Glutamatergic neuron (in vitro differentiated cells): Measurements from ENCODE around the gene PRDM16. TPM values are rescaled to one million over a fixed set of nuclear protein-coding genes. Genes with fewer than 3 reads are reported as not detected.
A peak's percentile ranks its signal among the peaks of the same experiment; 100 is the strongest.

ENCODE experiments used
- DNase-seq: peaks from one replicate; pipeline ENCODE4 v3.0.0; 2022
- H3K27ac Mint-ChIP-seq: one replicate; pipeline ENCODE4 v1.8.0; 2020; ENCODE audit warnings: mild to moderate bottlenecking, mixed read lengths, inconsistent platforms; ENCODE audit not compliant: unreplicated experiment
- H3K27me3 Mint-ChIP-seq: one replicate; pipeline ENCODE4 v1.8.0; 2020; ENCODE audit warnings: mild to moderate bottlenecking, moderate library complexity, mixed read lengths, inconsistent platforms; ENCODE audit not compliant: unreplicated experiment
- H3K36me3 Mint-ChIP-seq: one replicate; pipeline ENCODE4 v1.8.0; 2020; ENCODE audit warnings: mild to moderate bottlenecking, mixed read lengths, inconsistent platforms; ENCODE audit not compliant: unreplicated experiment
- H3K4me1 Mint-ChIP-seq: one replicate; pipeline ENCODE4 v1.8.0; 2020; ENCODE audit warnings: mild to moderate bottlenecking, low read depth, mixed read lengths, inconsistent platforms; ENCODE audit not compliant: unreplicated experiment
- H3K4me3 Mint-ChIP-seq: one replicate; pipeline ENCODE4 v1.8.0; 2020; ENCODE audit warnings: mild to moderate bottlenecking, mixed read lengths, inconsistent platforms; ENCODE audit not compliant: unreplicated experiment
- H3K9me3 Mint-ChIP-seq: one replicate; pipeline ENCODE4 v1.8.0; 2020; ENCODE audit warnings: mild to moderate bottlenecking, moderate library complexity, mixed read lengths, inconsistent platforms; ENCODE audit not compliant: unreplicated experiment
- total RNA-seq: library from RNA; stranded (reverse); fragmentation: NEBNext Ultra II Directional; extraction: Animal tissue kit (Norgen Biotek cat#: 25700); gene quantifications from one replicate; pipeline ENCODE4 v1.2.1, GENCODE V29; 2021; ENCODE audit not compliant: unreplicated experiment
- TF ChIP-seq, protein P1 (sequence below): fragments of 200-600 bp; sonication (generic); IDR thresholded peaks from one replicate; pipeline ENCODE4 v1.5.0; 2021; ENCODE audit not compliant: partially characterized antibody, unreplicated experiment

The PRDM16 gene
- total RNA-seq, 1 donor from 2014 or later = 0.07 TPM

GRCh38 chr1:3474421-3474820 lies 405.4 kb downstream of the PRDM16 start:
- no peaks in the 10 kb centered on the region for H3K9me3 Mint-ChIP-seq
- no peaks in the 10 kb centered on the region for H3K36me3 Mint-ChIP-seq
- TF ChIP-seq, protein P1, sequence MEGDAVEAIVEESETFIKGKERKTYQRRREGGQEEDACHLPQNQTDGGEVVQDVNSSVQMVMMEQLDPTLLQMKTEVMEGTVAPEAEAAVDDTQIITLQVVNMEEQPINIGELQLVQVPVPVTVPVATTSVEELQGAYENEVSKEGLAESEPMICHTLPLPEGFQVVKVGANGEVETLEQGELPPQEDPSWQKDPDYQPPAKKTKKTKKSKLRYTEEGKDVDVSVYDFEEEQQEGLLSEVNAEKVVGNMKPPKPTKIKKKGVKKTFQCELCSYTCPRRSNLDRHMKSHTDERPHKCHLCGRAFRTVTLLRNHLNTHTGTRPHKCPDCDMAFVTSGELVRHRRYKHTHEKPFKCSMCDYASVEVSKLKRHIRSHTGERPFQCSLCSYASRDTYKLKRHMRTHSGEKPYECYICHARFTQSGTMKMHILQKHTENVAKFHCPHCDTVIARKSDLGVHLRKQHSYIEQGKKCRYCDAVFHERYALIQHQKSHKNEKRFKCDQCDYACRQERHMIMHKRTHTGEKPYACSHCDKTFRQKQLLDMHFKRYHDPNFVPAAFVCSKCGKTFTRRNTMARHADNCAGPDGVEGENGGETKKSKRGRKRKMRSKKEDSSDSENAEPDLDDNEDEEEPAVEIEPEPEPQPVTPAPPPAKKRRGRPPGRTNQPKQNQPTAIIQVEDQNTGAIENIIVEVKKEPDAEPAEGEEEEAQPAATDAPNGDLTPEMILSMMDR = no peak
- H3K4me3 Mint-ChIP-seq = no peak overlapping the region
- H3K27ac Mint-ChIP-seq = no peak overlapping the region
- no peak for DNase-seq
- H3K27me3 Mint-ChIP-seq = peaks cover 7% of the 10 kb centered on the region
- peaks cover 9% of the 10 kb centered on the region for H3K4me1 Mint-ChIP-seq

DNA sequence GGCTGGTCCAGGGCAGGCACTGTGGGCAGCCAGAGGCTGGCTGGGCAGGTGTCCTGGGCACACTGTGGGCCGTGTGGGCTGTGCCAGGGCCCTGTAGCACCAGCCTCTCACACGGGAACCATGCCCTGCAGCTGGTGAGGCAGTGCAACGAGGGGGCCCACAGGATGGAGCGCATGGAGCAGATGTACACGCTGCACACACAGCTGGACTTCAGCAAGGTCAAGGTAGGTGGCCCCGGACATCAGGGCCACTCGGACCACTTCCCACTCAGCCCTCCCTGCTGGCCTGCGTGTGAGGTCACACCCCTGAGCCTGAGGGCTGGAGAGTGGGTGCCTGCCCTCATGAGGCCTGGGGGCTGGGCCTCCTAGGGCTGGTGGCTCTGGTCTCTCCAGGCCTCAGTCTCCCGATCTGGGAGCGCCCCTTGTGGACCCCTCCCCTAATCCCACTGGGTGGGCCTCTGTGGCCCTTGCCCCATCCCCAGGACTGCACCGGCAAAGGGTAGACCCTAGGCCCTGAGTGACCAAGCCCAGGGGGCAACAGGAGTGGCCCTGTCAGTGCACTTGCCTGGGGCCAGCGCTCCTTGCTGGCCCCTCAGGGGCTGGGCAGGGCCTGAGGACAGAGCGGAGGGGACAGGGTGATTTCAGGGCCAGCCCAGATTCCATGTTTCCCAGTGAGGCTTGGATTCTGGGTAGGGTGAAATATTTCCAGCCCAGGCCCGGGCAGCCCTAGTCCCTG lies 407.0 kb downstream of the PRDM16 start:
- H3K27ac Mint-ChIP-seq = no peak overlapping the region
- H3K9me3 Mint-ChIP-seq = no peaks in the 10 kb centered on the region
- H3K27me3 Mint-ChIP-seq = peaks cover under 1% of the 10 kb centered on the region
- DNase-seq = no peak
- peaks cover 1% of the 10 kb centered on the region for H3K4me1 Mint-ChIP-seq
- H3K36me3 Mint-ChIP-seq = no peaks in the 10 kb centered on the region
- no peak overlapping the region for H3K4me3 Mint-ChIP-seq
- TF ChIP-seq, protein P1 = no peak

GRCh38 chr1:3476666-3477065 lies 407.7 kb downstream of the PRDM16 start:
- Mint-ChIP-seq H3K4me1 (peaks cover 1% of the 10 kb centered on the region), H3K36me3 (no peaks in the 10 kb centered on the region), H3K27ac (no peak overlapping the region), H3K4me3 (no peak overlapping the region), H3K27me3 (no peaks in the 10 kb centered on the region), H3K9me3 (no peaks in the 10 kb centered on the region)
- TF ChIP-seq, protein P1 = no peak
- no peak for DNase-seq

- Mint-ChIP-seq H3K4me1 (no peaks in the 10 kb centered on the region), H3K27me3 (no peaks in the 10 kb centered on the region), H3K27ac (no peak overlapping the region), H3K4me3 (no peak overlapping the region), H3K9me3 (no peaks in the 10 kb centered on the region), H3K36me3 (no peaks in the 10 kb centered on the region)
- DNase-seq = peak; percentile 76
- TF ChIP-seq, protein P1 = no peak
Observed at GRCh38 chr1:3477241-3477995, 408.4 kb downstream of the PRDM16 start.

GRCh38 chr1:3478187-3478586 lies 409.2 kb downstream of the PRDM16 start:
- Mint-ChIP-seq H3K36me3 (no peaks in the 10 kb centered on the region), H3K27ac (no peak overlapping the region), H3K4me1 (no peaks in the 10 kb centered on the region), H3K27me3 (no peaks in the 10 kb centered on the region), H3K9me3 (no peaks in the 10 kb centered on the region), H3K4me3 (no peak overlapping the region)
- TF ChIP-seq, protein P1 = no peak
- no peak for DNase-seq
